ENCODE measurements around the gene RAPGEF5.

Gene RAPGEF5

DNA sequence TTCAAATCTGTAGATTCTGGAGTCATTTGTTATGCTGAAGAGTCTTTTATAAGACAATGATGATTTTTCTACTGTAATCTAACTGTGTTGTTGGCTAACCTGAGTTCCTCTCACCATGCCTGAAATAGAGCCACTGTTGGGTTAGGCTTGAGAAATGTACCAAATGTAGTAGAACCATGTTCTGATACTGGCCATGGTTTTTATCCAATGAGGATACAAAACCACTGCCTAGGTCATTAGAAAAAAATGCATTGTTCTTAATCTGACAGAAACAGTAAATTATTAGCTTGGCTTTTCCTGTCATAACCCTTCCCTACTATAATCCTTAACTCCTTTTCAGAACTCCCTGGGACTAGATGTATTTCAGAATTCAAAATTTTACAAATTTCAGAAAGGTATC lies 86.6 kb downstream of the RAPGEF5 start:
- no peaks in the 10 kb centered on the region; the same call in 1 of the 2 replicates for H3K36me3 ChIP-seq (replicated peaks)
- peaks cover 10% of the 10 kb centered on the region for H3K4me1 ChIP-seq
- in situ Hi-C loops (cut with MboI; ENCODE audit: low sequenced_read_pairs), result no loop called here

DNA sequence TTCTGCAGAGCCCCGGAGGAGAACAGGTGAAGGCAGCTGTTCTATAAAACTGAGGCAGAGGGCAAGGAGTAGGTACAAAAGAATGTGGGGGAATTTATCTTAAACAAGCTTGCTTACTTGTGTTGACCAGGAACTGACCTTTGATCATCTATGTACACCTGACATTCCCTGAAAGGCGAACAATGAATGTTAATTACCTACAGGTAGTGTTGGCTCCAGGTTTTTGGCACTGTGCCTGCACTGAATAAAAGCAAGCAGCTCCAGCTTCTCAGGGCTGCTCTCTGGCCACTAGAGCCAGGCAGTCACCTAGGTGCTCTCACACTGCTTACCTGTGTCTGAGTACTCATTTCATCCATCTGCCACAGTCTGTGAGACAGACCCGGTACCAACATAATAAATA lies 87.0 kb downstream of the RAPGEF5 start:
- Histone ChIP-seq H3K27me3 (ENCODE audit: low read depth) (no peaks in the 10 kb centered on the region), H3K4me1 (peaks cover 10% of the 10 kb centered on the region), H3K36me3 (replicated peaks) (no peaks in the 10 kb centered on the region; the same call in 1 of the 2 replicates), H3K4me3 (no peak overlapping the region), H3K9me3 (no peaks in the 10 kb centered on the region)
- in situ Hi-C loops (cut with MboI; ENCODE audit: low sequenced_read_pairs), result no loop called here
- no peak for DNase-seq (ENCODE audit: low spot score in 2 of 2)

More for the DNA sequence above, 86.6 kb downstream of the RAPGEF5 start:
- Histone ChIP-seq H3K9me3 (no peaks in the 10 kb centered on the region), H3K4me3 (no peak overlapping the region), H3K27me3 (ENCODE audit: low read depth) (no peaks in the 10 kb centered on the region)
- DNase-seq (ENCODE audit: low spot score in 2 of 2), result no peak

DNA sequence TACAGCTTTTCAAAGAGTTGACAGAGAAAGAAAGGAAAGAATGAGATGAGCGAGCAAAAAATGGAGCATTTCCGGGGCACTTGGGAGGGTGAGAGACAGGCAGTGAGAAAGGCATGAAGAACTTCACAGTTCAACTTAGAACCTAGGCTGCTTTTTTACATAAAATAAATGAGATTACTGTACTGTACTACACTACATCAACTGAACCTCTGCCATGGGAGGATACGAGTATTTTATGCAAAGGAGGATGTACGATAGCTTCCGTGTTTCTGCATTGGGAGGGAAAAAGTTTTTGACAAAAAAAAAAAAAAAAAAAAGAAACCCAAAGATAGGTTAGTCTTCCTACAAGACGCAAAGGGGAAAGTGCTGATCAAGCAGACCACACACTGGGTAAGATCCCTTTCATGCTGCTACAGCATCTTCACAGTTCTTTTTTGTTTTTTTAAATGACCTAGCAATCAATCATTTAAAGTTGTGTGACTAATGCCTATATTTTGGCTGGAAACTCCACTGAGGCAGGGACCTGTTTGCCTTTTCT lies 88.0 kb downstream of the RAPGEF5 start:
- H3K4me3 ChIP-seq, result no peak overlapping the region
- no peaks in the 10 kb centered on the region for H3K27me3 ChIP-seq (ENCODE audit: low read depth)
- peaks cover 10% of the 10 kb centered on the region for H3K4me1 ChIP-seq
- no peaks in the 10 kb centered on the region; the same call in 1 of the 2 replicates for H3K36me3 ChIP-seq (replicated peaks)
- no peak for DNase-seq (ENCODE audit: low spot score in 2 of 2)
- H3K9me3 ChIP-seq, result no peaks in the 10 kb centered on the region
- in situ Hi-C loops (cut with MboI; ENCODE audit: low sequenced_read_pairs), result no loop called here

DNA sequence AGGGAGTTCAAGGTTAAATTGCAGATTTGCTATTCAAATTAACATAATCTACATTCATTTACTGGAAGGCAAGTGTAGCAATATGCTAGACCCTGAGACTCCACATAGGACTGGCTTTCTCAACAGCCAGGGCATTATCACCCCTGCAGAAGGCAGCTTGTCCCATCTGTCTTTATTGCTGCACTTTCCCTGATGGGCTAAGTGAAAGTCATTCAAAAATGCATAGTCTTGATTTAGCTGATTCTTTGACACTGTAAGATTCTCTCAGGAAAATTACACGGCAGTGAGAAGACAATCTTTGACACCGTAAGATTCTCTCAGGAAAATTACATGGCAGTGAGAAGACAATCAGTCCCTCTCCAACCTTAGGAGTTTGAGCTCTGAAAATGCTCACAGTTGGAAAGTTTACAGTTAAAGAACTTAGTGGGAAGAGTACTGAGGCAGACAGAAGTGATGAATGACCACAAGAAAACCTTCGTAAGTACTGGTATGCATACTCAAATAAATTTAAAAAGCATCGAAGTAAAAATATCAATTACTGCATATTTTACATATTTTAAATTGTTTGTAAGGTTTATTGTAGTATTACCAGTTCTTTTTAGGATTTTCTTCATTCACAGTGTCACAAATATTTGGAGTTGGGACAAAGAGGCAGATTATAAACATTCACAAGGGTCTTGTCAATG lies 88.9 kb downstream of the RAPGEF5 start:
- Histone ChIP-seq H3K4me1 (peaks cover 10% of the 10 kb centered on the region), H3K27me3 (ENCODE audit: low read depth) (no peaks in the 10 kb centered on the region), H3K36me3 (replicated peaks) (no peaks in the 10 kb centered on the region; the same call in 1 of the 2 replicates), H3K4me3 (no peak overlapping the region), H3K9me3 (no peaks in the 10 kb centered on the region)
- no peak for DNase-seq (ENCODE audit: low spot score in 2 of 2)
- in situ Hi-C loops (cut with MboI; ENCODE audit: low sequenced_read_pairs), result no loop called here

DNA sequence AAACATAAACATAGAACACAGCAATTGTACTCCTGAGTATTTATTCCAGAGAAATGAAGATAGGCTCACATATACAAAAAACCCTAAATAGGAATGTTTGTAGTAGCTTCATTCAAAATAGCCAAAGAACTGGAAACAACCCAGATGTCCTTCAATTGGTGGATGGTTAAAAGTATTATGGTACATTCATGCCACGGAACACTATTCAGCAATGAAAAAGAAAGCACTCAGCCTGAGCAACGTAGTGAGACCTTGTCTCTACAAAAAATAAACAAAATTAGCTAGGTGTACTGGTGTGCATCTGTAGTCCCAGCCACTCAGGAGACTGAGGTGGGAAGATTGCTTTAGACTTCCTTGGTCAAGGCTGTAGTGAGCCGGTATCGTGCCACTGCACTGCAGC lies 94.4 kb downstream of the RAPGEF5 start:
- no peak for DNase-seq (ENCODE audit: low spot score in 2 of 2)
- Histone ChIP-seq H3K4me1 (no peaks in the 10 kb centered on the region), H3K4me3 (no peak overlapping the region), H3K27me3 (ENCODE audit: low read depth) (no peaks in the 10 kb centered on the region), H3K9me3 (no peaks in the 10 kb centered on the region), H3K36me3 (replicated peaks) (no peaks in the 10 kb centered on the region; the same call in 1 of the 2 replicates)
- in situ Hi-C loops (cut with MboI; ENCODE audit: low sequenced_read_pairs), result no loop called here

DNA sequence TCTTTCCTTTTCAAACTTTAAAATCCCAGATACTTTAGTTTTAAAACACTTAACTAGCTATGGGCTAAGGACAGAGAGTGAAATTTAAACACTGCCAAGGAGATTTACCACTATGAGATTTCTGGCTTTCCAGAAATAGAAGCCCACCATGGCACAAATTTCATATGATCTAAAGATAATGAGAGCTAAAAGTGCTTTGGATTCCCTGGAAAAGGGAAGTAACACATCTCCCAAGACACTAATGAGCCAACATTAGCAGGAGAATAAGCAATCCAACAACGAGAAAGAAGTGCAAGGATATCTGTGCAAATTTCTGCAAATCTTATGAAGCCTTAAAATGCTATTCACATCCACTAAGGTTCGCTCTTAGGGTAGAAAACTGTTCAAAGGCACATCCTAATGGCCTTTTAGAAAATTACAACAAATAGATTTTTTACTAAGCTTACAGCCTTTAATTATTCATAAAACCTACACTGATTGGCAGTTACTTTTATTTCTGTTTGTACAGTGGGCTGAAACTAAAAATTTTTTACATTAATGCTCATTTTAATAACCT lies 100.3 kb downstream of the RAPGEF5 start:
- no peaks in the 10 kb centered on the region for H3K27me3 ChIP-seq (ENCODE audit: low read depth)
- in situ Hi-C loops (cut with MboI; ENCODE audit: low sequenced_read_pairs), result no loop called here
- no peak overlapping the region for H3K4me3 ChIP-seq
- H3K4me1 ChIP-seq, result peaks cover 5% of the 10 kb centered on the region
- H3K36me3 ChIP-seq (replicated peaks), result no peaks in the 10 kb centered on the region
- no peak for DNase-seq (ENCODE audit: low spot score in 2 of 2)
- no peaks in the 10 kb centered on the region for H3K9me3 ChIP-seq

DNA sequence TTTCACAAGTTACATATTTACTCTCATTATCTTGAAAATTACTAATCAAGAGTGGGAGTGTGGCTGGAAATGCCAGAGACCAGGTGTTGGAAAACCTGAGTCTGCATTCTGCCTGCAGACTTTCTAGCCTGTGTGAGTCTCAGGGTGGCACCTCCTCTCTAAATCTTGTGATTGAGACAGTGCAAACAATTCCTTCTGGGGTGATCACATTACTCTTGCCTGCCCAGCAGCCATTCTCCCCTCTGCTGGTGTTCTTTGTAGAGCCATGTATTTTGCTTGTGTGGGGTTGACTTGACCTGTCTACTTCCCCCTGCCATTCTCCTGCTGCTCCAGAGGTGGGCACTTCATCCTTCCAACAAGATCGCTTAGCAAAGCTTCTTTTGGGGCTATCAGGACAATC lies 101.1 kb downstream of the RAPGEF5 start:
- no peak overlapping the region for H3K4me3 ChIP-seq
- no peak for DNase-seq (ENCODE audit: low spot score in 2 of 2)
- no peaks in the 10 kb centered on the region for H3K36me3 ChIP-seq (replicated peaks)
- H3K4me1 ChIP-seq, result peaks cover 5% of the 10 kb centered on the region
- no peaks in the 10 kb centered on the region for H3K9me3 ChIP-seq
- in situ Hi-C loops (cut with MboI; ENCODE audit: low sequenced_read_pairs), result no loop called here
- H3K27me3 ChIP-seq (ENCODE audit: low read depth), result no peaks in the 10 kb centered on the region

DNA sequence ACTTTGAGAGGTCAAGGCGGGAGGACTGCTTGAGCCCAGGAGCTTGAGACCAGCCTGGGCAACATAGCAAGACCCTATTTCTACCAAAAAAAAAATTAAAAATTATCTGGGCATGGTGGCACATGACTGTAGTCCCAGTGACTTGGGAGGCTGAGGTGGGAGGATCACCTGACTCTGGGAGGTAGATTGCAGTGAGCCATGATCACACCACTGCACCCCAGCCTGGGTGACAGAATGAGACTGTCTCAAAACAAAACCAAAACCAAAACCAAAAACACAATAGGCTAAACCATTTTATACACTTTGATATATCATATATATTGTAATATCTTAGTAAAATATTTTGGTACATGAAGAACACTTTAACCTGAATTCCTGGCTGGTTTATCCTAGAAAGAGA lies 101.6 kb downstream of the RAPGEF5 start:
- no peak for DNase-seq (ENCODE audit: low spot score in 2 of 2)
- peaks cover 5% of the 10 kb centered on the region for H3K4me1 ChIP-seq
- H3K9me3 ChIP-seq, result no peaks in the 10 kb centered on the region
- H3K4me3 ChIP-seq, result no peak overlapping the region
- no peaks in the 10 kb centered on the region for H3K36me3 ChIP-seq (replicated peaks)
- H3K27me3 ChIP-seq (ENCODE audit: low read depth), result no peaks in the 10 kb centered on the region
- in situ Hi-C loops (cut with MboI; ENCODE audit: low sequenced_read_pairs), result no loop called here

DNA sequence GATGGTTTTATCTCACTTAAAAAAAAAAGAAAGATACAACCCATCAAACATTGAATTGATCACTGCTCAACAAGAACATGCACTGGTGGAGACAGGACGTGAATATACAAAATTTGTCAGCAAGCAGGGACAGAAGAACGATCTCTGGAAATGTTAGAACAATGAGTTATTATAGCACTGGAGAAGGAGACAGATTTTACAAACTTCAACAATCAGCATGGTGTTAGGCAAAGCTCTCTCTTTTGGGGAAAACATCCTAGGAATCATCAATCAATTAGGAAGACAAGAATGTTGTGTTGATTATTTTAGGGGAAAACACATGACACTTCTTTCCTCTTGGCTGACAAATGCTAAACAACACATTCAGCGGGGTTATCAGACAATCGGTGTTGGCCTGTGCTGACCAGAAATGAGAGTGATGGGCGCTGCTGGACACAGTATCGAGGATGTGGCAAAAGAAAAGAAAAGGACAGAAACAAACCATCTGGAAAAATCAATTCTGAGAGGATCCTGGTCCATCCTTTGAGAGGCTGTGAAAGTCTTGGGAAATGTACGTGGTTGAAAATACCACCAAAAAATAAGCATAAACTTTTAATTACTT lies 103.9 kb downstream of the RAPGEF5 start:
- Histone ChIP-seq H3K36me3 (replicated peaks) (no peaks in the 10 kb centered on the region), H3K9me3 (no peaks in the 10 kb centered on the region), H3K27me3 (ENCODE audit: low read depth) (no peaks in the 10 kb centered on the region), H3K4me3 (no peak overlapping the region), H3K4me1 (peaks cover 5% of the 10 kb centered on the region)
- DNase-seq (ENCODE audit: low spot score in 2 of 2), result no peak
- in situ Hi-C loops (cut with MboI; ENCODE audit: low sequenced_read_pairs), result no loop called here

DNA sequence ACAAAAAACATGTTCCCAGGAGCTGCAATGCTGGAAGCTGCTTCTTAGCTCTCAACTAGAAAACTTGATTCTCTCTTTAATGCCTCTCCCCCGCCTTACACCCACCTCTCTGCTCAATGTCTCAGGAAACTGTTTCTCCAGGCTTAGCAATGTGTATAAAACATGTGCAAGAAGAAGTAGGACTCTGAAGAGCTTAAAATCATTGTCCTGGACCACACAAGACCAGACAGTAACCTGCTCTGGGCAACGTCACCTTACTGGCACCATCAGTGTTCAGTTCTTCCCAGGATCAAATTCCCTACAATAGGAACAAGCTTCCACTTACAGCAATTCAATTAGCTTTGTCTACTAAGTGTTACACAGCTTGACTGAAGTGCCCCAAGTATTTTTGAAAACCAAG lies 104.9 kb downstream of the RAPGEF5 start:
- in situ Hi-C loops (cut with MboI; ENCODE audit: low sequenced_read_pairs), result no loop called here
- Histone ChIP-seq H3K4me3 (no peak overlapping the region), H3K4me1 (peaks cover 5% of the 10 kb centered on the region), H3K36me3 (replicated peaks) (no peaks in the 10 kb centered on the region), H3K27me3 (ENCODE audit: low read depth) (no peaks in the 10 kb centered on the region), H3K9me3 (no peaks in the 10 kb centered on the region)
- no peak for DNase-seq (ENCODE audit: low spot score in 2 of 2)

DNA sequence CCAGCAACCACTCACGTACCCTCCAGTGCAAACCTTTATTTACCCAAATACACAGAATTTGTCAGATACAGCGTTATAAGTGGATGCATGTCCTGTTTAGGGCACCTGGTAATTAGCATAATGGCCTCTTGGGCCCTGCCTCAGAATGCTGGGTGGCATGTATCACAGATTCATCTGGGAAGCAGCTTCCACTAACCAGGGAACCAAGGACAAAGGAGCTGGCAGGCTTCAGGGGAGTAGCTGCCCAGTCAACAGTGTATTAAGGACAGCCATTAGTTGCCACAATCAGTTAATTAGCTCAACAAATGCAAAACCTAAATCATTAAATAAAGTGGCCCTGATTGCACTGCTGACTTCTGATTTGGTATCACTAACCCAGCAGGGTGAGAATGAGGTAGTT lies 105.7 kb downstream of the RAPGEF5 start:
- Histone ChIP-seq H3K27me3 (ENCODE audit: low read depth) (no peaks in the 10 kb centered on the region), H3K36me3 (replicated peaks) (no peaks in the 10 kb centered on the region), H3K4me1 (peaks cover 5% of the 10 kb centered on the region), H3K4me3 (no peak overlapping the region), H3K9me3 (no peaks in the 10 kb centered on the region)
- no peak for DNase-seq (ENCODE audit: low spot score in 2 of 2)
- in situ Hi-C loops (cut with MboI; ENCODE audit: low sequenced_read_pairs), result no loop called here

DNA sequence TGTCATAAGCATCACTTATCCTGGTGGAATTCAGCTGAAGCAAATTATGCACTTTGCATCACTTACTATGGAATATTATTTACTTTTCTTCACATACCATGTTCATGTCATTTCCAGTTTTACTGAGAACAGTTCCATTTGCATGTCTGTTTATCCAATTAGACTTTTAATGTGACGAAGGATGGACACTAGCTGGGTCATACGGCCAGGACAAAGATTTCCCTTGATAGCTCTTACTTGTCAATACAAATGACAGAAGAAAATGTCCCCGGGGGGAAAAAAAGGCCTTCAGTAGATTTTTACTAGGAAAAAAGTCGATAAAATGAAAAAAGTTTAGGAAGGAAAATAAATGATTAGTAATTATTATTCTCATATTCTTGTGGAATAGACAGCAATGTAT lies 106.6 kb downstream of the RAPGEF5 start:
- in situ Hi-C loops (cut with MboI; ENCODE audit: low sequenced_read_pairs), result no loop called here
- H3K4me1 ChIP-seq, result peaks cover 5% of the 10 kb centered on the region
- H3K36me3 ChIP-seq (replicated peaks), result no peaks in the 10 kb centered on the region
- H3K4me3 ChIP-seq, result no peak overlapping the region
- no peaks in the 10 kb centered on the region for H3K27me3 ChIP-seq (ENCODE audit: low read depth)
- peaks cover 2% of the 10 kb centered on the region; the same call in 1 of the 2 replicates for H3K9me3 ChIP-seq
- no peak for DNase-seq (ENCODE audit: low spot score in 2 of 2)

DNA sequence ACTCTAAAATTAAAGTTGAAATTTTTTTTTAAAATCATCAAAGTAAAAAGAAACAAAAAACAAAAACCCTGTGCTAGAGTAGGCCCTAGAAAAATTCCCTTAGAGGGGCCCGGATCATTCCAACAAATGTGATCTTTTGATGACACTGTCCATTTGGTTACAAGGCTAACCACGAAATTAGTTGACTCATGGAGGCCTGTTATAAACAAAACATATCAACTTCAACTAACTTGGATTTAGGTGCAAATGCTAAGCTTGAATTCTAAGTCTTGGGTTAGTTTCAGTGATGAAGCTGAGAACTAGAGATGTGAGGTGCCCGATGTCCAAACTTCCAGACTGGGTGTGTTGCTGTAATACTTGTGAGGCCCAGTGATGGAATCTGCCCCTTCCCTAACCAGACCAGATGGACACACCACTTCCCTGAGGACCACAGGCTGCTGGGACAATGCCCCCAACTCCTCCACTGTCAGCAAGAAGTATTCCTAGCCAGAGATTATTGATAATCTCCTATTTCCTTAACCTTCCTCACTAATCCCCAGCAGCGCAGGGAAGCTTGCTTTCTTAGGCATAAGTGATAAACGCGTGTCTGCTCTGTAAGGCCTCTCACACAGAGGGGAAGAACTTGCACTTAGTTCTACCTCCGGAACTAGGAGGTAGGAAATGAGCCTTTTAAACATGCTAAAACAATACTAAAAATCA lies 108.7 kb downstream of the RAPGEF5 start:
- in situ Hi-C loops (cut with MboI; ENCODE audit: low sequenced_read_pairs), result no loop called here
- H3K4me1 ChIP-seq, result peaks cover 9% of the 10 kb centered on the region
- no peak for DNase-seq (ENCODE audit: low spot score in 2 of 2)

More for the DNA sequence above, 108.7 kb downstream of the RAPGEF5 start:
- Histone ChIP-seq H3K27me3 (ENCODE audit: low read depth) (no peaks in the 10 kb centered on the region), H3K9me3 (peaks cover 2% of the 10 kb centered on the region; the same call in 1 of the 2 replicates), H3K36me3 (replicated peaks) (no peaks in the 10 kb centered on the region), H3K4me3 (no peak overlapping the region)

All from HAP-1 (cell line).